GM12878 (cell line): ENCODE results near the gene PHEX. TPM values are rescaled to one million over a fixed set of nuclear protein-coding genes. Genes with fewer than 3 reads are reported as not detected.

ENCODE experiments used
- ATAC-seq: fragments of 200-7000 bp; cut with Tn5 transposase; 3 replicates; pipeline ENCODE4 v1.9.1; 2020; ENCODE audit warnings: mild to moderate bottlenecking, moderate library complexity
- BruUV-seq: library from RNA; stranded (reverse); fragments of 400-500 nt; replicated peaks from 2 replicates; lab custom pipeline; 2021; lab: Mats Ljungman, UMichigan
- CTCF ChIA-PET: fragments of 300-600 bp; sonication (Branson Sonifier 250); formaldehyde crosslinking; extraction: SDS; loops from one replicate; lab custom pipeline; 2021; ENCODE audit warnings: inconsistent platforms; lab: Yijun Ruan, JAX
- POLR2A ChIA-PET: fragments of 350-600 bp; formaldehyde crosslinking; extraction: SDS; loops from one replicate; lab custom pipeline; 2021; ENCODE audit warnings: inconsistent platforms; lab: Charles Lee
- RAD21 ChIA-PET: fragments of 300-600 bp; sonication (Branson Sonifier 250); formaldehyde crosslinking; loops from one replicate; lab custom pipeline; 2023; ENCODE audit warnings: antibody characterized with exemption; ENCODE audit not compliant: unreplicated experiment; lab: Charles Lee
- SMC1A ChIA-PET: fragments of 300-600 bp; sonication (Branson Sonifier 250); formaldehyde crosslinking; loops from one replicate; lab custom pipeline; 2023; ENCODE audit not compliant: unreplicated experiment, uncharacterized antibody; lab: Charles Lee
- DNase-seq: peaks from one replicate; pipeline ENCODE4 v3.0.0-alpha.2; 2011; ENCODE audit warnings: low read depth, low spot score
- FAIRE-seq: peaks from 3 replicates; lab custom pipeline; 2011; peaks lifted over from hg19 to GRCh38; lab: Jason Lieb, UNC
- H2AFZ ChIP-seq: 2 replicates; pipeline ENCODE4 v1.6.0; 2011; ENCODE audit warnings: low read depth, low read length, control low read depth; ENCODE audit not compliant: control insufficient read depth
- H3K27ac ChIP-seq: 2 replicates; pipeline ENCODE4 v1.5.1; 2011; ENCODE audit warnings: control low read depth; ENCODE audit not compliant: control insufficient read depth, insufficient read depth
- H3K27me3 ChIP-seq, 2 experiments: replicated peaks in 1 of 2; 2 replicates each; pipeline versions ENCODE4 v1.6.0 to v1.6.1; 2011; ENCODE audit warnings: low read length in 1 of 2; ENCODE audit not compliant: control insufficient read depth in 2 of 2, insufficient read depth in 2 of 2
- H3K36me3 ChIP-seq, 2 experiments: 2 replicates each; pipeline ENCODE4 v1.5.1; 2011; ENCODE audit warnings: low read length in 1 of 2; ENCODE audit not compliant: control insufficient read depth in 2 of 2, insufficient read depth in 2 of 2
- H3K4me1 ChIP-seq: 2 replicates; pipeline ENCODE4 v1.6.1; 2011; ENCODE audit warnings: mild to moderate bottlenecking, low read length, moderate library complexity, mixed read lengths; ENCODE audit not compliant: control insufficient read depth, insufficient read depth
- H3K4me2 ChIP-seq: 2 replicates; pipeline ENCODE4 v1.6.0; 2011; ENCODE audit warnings: control low read depth; ENCODE audit not compliant: control insufficient read depth, insufficient read depth
- H3K4me3 ChIP-seq: fragments of 200-600 bp; sonication (generic); 2 replicates; pipeline ENCODE4 v1.5.1; 2016
- H3K79me2 ChIP-seq: 2 replicates; pipeline ENCODE4 v1.6.0; 2011; ENCODE audit warnings: low read length; ENCODE audit not compliant: control insufficient read depth, insufficient read depth
- H3K9ac ChIP-seq: 2 replicates; pipeline ENCODE4 v1.8.0; 2011; ENCODE audit warnings: low read length, control low read depth, mixed read lengths; ENCODE audit not compliant: control insufficient read depth, insufficient read depth
- H3K9me3 ChIP-seq: replicated peaks from 3 replicates; pipeline ENCODE4 v1.5.1; 2011; ENCODE audit warnings: mild to moderate bottlenecking, low read length; ENCODE audit not compliant: control insufficient read depth, insufficient read depth
- H4K20me1 ChIP-seq: 2 replicates; pipeline ENCODE4 v1.6.0; 2011; ENCODE audit not compliant: control insufficient read depth, insufficient read depth
- ATF7 ChIP-seq: fragments of 450-650 bp; IDR thresholded peaks from 2 replicates; pipeline ENCODE4 v1.6.1; 2016; ENCODE audit warnings: low read depth, mild to moderate bottlenecking
- BCL11A ChIP-seq: IDR thresholded peaks from 2 replicates; pipeline ENCODE4 v1.6.1; 2011; ENCODE audit warnings: low read depth, low read length
- CBX3 ChIP-seq: fragments of 200-600 bp; sonication (generic); IDR thresholded peaks from 2 replicates; pipeline ENCODE4 v1.6.1; 2016; ENCODE audit warnings: low read depth, borderline replicate concordance
- CHD1 ChIP-seq: IDR thresholded peaks from 2 replicates; pipeline ENCODE4 v1.6.1; 2012; ENCODE audit warnings: low read depth, low read length, improper control_type of control experiment
- IKZF1 ChIP-seq: fragments of 450-650 bp; conservative IDR thresholded peaks from 2 replicates; pipeline ENCODE4 v1.6.1; 2017; ENCODE audit warnings: antibody characterized with exemption, mild to moderate bottlenecking
- JUND ChIP-seq: IDR thresholded peaks from 2 replicates; pipeline ENCODE4 v1.6.1; 2012; ENCODE audit warnings: low read depth, mild to moderate bottlenecking, low read length, improper control_type of control experiment, moderate library complexity
- MEF2B ChIP-seq: fragments of 450-650 bp; IDR thresholded peaks from 2 replicates; pipeline ENCODE4 v1.6.1; 2018; ENCODE audit warnings: mild to moderate bottlenecking, moderate library complexity; ENCODE audit not compliant: partially characterized antibody, poor library complexity, severe bottlenecking
- TCF12 ChIP-seq: IDR thresholded peaks from 2 replicates; pipeline ENCODE4 v1.6.1; 2011; ENCODE audit warnings: low read depth, mild to moderate bottlenecking, low read length
- WGBS: methylation state at CpG from one replicate; pipeline ENCODE4 v1.1.6; 2016; ENCODE audit warnings: low lambda C conversion rate; ENCODE audit not compliant: insufficient replicate concordance, insufficient coverage; ENCODE audit errors: missing lambda C conversion rate; 5-methylcytosine and 5-hydroxymethylcytosine counted together
- in situ Hi-C: fragments of 300-500 bp; cut with MboI; formaldehyde crosslinking; loops from 9 replicates; pipeline ENCODE4 v1.14.3; 2018; ENCODE audit warnings: mixed read lengths
- intact Hi-C: fragments of 100-400 bp; cut with micrococcal nuclease; formaldehyde crosslinking; loops from one replicate; pipeline ENCODE4 v1.14.2; 2022; ENCODE audit not compliant: unreplicated experiment
- polyA plus RNA-seq, 11 experiments: library from polyadenylated mRNA; depleted of rRNA in 4 of 11; unstranded in 6 of 11; stranded (reverse) in 5 of 11; fragments of >200 nt; fragmentation: Nextera tagmentation in 4 of 11; fragmentation: Illumina TruSeq in 1 of 11; extraction: Ambion mirVana in 4 of 11; extraction: Trizol in 1 of 11; gene quantifications; 1 replicate in 1 of 11; 2 replicates in 10 of 11; pipeline versions ENCODE4 v1.2.1 to v1.2.3, GENCODE V29; 2011 to 2016; ENCODE audit warnings: inconsistent platforms in 2 of 11, missing spikeins in 2 of 11, low read depth in 1 of 11
- total RNA-seq, 4 experiments: library from RNA; depleted of rRNA in 3 of 4; stranded (reverse); fragments of >200 nt in 3 of 4; fragmentation: Illumina TruSeq in 1 of 4; extraction: Trizol in 1 of 4; gene quantifications; 2 replicates each; pipeline versions ENCODE4 v1.2.1 to v1.2.3, GENCODE V29; 2013 to 2021
- TF ChIP-seq, protein P1 (sequence below): fragments of 450-650 bp; IDR thresholded peaks from 2 replicates; pipeline ENCODE4 v1.6.1; 2017; ENCODE audit warnings: mild to moderate bottlenecking
- TF ChIP-seq, protein P2 (sequence below): fragments of 450-650 bp; IDR thresholded peaks from 2 replicates; pipeline ENCODE4 v1.6.1; 2018; ENCODE audit warnings: borderline replicate concordance, mild to moderate bottlenecking; ENCODE audit not compliant: partially characterized antibody
- TF ChIP-seq, protein P3 (sequence below): fragments of 450-650 bp; IDR thresholded peaks from 2 replicates; pipeline ENCODE4 v1.6.1; 2016; ENCODE audit warnings: mild to moderate bottlenecking
- TF ChIP-seq, protein P4 (sequence below): fragments of 450-650 bp; IDR thresholded peaks from 2 replicates; pipeline ENCODE4 v1.6.1; 2017; ENCODE audit warnings: borderline replicate concordance
- TF ChIP-seq, protein P5 (sequence below): IDR thresholded peaks from 2 replicates; pipeline ENCODE4 v1.6.1; 2012; ENCODE audit warnings: low read depth, low read length, improper control_type of control experiment

PHEX gene
- total and polyA plus RNA-seq, 10 of the 15 experiments (the other 5 are each of a cell fraction or from before 2014, with no cell fraction given): 0.12 to 97.2 (median 0.55) TPM

DNA sequence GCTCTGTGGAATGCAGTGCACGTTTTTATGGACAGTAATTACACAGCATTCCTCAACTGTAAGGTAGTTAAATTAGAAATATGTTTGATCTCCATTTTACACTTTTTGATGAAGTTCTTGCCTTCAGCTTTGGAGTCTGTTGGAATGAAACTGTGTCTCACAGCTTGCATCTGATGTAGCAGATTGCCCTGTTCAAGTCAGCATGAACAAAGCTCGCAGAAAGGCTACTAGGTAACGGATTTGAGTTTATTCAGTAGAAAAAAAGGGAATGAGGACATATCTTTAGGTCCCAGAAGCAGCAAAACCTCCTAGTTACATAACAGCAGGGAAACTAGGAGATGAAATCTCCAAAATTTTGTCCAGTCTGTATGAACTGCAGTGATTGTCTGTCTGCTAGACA, 216.3 kb downstream of the PHEX start:
- BruUV-seq: no TSS peak
- TF ChIP-seq, protein P1, sequence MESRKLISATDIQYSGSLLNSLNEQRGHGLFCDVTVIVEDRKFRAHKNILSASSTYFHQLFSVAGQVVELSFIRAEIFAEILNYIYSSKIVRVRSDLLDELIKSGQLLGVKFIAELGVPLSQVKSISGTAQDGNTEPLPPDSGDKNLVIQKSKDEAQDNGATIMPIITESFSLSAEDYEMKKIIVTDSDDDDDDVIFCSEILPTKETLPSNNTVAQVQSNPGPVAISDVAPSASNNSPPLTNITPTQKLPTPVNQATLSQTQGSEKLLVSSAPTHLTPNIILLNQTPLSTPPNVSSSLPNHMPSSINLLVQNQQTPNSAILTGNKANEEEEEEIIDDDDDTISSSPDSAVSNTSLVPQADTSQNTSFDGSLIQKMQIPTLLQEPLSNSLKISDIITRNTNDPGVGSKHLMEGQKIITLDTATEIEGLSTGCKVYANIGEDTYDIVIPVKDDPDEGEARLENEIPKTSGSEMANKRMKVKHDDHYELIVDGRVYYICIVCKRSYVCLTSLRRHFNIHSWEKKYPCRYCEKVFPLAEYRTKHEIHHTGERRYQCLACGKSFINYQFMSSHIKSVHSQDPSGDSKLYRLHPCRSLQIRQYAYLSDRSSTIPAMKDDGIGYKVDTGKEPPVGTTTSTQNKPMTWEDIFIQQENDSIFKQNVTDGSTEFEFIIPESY: no peak
- TF ChIP-seq CHD1 (no peak), IKZF1 (no peak), JUND (no peak), MEF2B (no peak), CBX3 (no peak), ATF7 (no peak), TCF12 (no peak), BCL11A (no peak)
- TF ChIP-seq, protein P2, sequence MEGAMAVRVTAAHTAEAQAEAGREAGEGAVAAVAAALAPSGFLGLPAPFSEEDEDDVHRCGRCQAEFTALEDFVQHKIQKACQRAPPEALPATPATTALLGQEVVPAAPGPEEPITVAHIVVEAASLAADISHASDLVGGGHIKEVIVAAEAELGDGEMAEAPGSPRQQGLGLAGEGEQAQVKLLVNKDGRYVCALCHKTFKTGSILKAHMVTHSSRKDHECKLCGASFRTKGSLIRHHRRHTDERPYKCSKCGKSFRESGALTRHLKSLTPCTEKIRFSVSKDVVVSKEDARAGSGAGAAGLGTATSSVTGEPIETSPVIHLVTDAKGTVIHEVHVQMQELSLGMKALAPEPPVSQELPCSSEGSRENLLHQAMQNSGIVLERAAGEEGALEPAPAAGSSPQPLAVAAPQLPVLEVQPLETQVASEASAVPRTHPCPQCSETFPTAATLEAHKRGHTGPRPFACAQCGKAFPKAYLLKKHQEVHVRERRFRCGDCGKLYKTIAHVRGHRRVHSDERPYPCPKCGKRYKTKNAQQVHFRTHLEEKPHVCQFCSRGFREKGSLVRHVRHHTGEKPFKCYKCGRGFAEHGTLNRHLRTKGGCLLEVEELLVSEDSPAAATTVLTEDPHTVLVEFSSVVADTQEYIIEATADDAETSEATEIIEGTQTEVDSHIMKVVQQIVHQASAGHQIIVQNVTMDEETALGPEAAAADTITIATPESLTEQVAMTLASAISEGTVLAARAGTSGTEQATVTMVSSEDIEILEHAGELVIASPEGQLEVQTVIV: no peak
- TF ChIP-seq, protein P3, sequence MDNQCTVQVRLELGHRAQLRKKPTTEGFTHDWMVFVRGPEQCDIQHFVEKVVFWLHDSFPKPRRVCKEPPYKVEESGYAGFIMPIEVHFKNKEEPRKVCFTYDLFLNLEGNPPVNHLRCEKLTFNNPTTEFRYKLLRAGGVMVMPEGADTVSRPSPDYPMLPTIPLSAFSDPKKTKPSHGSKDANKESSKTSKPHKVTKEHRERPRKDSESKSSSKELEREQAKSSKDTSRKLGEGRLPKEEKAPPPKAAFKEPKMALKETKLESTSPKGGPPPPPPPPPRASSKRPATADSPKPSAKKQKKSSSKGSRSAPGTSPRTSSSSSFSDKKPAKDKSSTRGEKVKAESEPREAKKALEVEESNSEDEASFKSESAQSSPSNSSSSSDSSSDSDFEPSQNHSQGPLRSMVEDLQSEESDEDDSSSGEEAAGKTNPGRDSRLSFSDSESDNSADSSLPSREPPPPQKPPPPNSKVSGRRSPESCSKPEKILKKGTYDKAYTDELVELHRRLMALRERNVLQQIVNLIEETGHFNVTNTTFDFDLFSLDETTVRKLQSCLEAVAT: no peak
- TF ChIP-seq, protein P4, sequence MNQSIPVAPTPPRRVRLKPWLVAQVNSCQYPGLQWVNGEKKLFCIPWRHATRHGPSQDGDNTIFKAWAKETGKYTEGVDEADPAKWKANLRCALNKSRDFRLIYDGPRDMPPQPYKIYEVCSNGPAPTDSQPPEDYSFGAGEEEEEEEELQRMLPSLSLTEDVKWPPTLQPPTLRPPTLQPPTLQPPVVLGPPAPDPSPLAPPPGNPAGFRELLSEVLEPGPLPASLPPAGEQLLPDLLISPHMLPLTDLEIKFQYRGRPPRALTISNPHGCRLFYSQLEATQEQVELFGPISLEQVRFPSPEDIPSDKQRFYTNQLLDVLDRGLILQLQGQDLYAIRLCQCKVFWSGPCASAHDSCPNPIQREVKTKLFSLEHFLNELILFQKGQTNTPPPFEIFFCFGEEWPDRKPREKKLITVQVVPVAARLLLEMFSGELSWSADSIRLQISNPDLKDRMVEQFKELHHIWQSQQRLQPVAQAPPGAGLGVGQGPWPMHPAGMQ: no peak
- TF ChIP-seq, protein P5, sequence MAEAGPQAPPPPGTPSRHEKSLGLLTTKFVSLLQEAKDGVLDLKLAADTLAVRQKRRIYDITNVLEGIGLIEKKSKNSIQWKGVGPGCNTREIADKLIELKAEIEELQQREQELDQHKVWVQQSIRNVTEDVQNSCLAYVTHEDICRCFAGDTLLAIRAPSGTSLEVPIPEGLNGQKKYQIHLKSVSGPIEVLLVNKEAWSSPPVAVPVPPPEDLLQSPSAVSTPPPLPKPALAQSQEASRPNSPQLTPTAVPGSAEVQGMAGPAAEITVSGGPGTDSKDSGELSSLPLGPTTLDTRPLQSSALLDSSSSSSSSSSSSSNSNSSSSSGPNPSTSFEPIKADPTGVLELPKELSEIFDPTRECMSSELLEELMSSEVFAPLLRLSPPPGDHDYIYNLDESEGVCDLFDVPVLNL: no peak
- no peak for FAIRE-seq
- in situ Hi-C loops (no loop called here), intact Hi-C loops (no loop called here)
- H3K9ac ChIP-seq: no peak overlapping the region
- H3K4me1 ChIP-seq: no peaks in the 10 kb centered on the region
- no peak for DNase-seq
- ChIA-PET RAD21 (interaction anchor here (1.0 kb wide), 1 partner anchor 17 kb away, joined by 3 read pairs; no protein-coding TSS in a partner anchor), SMC1A (interaction anchor here (1.2 kb wide), 1 partner anchor 113 kb away, joined by 4 read pairs; no protein-coding TSS in a partner anchor), POLR2A (no interaction called here), CTCF (interaction anchor here (1.4 kb wide), 1 partner anchor 263 kb away, joined by 3 read pairs; no protein-coding TSS in a partner anchor)
- no peaks in the 10 kb centered on the region for H3K9me3 ChIP-seq
- H4K20me1 ChIP-seq: no peaks in the 10 kb centered on the region
- no peaks in the 10 kb centered on the region for H3K36me3 ChIP-seq
- WGBS: 0% methylated on average over 3 of the region's 3 CpGs
- H3K4me2 ChIP-seq: no peak overlapping the region
- H3K27me3 ChIP-seq: no peaks in the 10 kb centered on the region
- H3K79me2 ChIP-seq: no peaks in the 10 kb centered on the region
- H3K27ac ChIP-seq: no peak overlapping the region
- ATAC-seq: no peak
- H2AFZ ChIP-seq: no peak overlapping the region
- H3K4me3 ChIP-seq: no peak overlapping the region
